Heart left ventricle (tissue), 16 donors: Measurements from ENCODE around the gene SLC16A8. TPM values are rescaled to one million over a fixed set of nuclear protein-coding genes. Genes with fewer than 3 reads are reported as not detected.

Experiments used
- ATAC-seq, 4 donors: fragments of 200-7000 bp; cut with Tn5 transposase; one replicate each; pipeline ENCODE4 v1.9.1; 2020 to 2022; ENCODE audit warnings: moderate library complexity in 4 of 4, mild to moderate bottlenecking in 3 of 4, moderate number of reproducible peaks in 1 of 4
- DNase-seq, 5 donors: peaks; one replicate each; pipeline ENCODE4 v3.0.0-alpha.2; 2020
- H3K27ac ChIP-seq, 12 donors: fragments of 200-600 bp; sonication (generic) in 4 of 12; one replicate each; pipeline versions ENCODE4 v1.5.0 to v1.8.0; 2016 to 2022; ENCODE audit warnings: mild to moderate bottlenecking in 2 of 12
- H3K27me3 ChIP-seq, 9 donors: fragments of 200-600 bp; sonication (generic) in 2 of 9; one replicate each; pipeline versions ENCODE4 v1.5.1 to v1.8.0; 2016 to 2022; ENCODE audit warnings: mild to moderate bottlenecking in 3 of 9
- H3K36me3 ChIP-seq, 9 donors: fragments of 200-600 bp; sonication (generic) in 2 of 9; one replicate each; pipeline versions ENCODE4 v1.5.0 to v1.8.0; 2018 to 2022; ENCODE audit warnings: mild to moderate bottlenecking in 2 of 9
- H3K4me1 ChIP-seq, 12 donors: fragments of 200-600 bp; sonication (generic) in 4 of 12; one replicate each; pipeline versions ENCODE4 v1.5.0 to v1.8.0; 2016 to 2022; ENCODE audit warnings: mild to moderate bottlenecking in 3 of 12
- H3K4me3 ChIP-seq, 12 donors: fragments of 200-600 bp; sonication (generic) in 4 of 12; one replicate each; pipeline versions ENCODE4 v1.5.0 to v1.8.0; 2017 to 2022; ENCODE audit warnings: mild to moderate bottlenecking in 9 of 12, moderate library complexity in 4 of 12
- H3K9me3 ChIP-seq, 12 donors: fragments of 200-600 bp; sonication (generic) in 4 of 12; one replicate each; pipeline versions ENCODE4 v1.5.0 to v1.8.0; 2016 to 2022; ENCODE audit warnings: mild to moderate bottlenecking in 1 of 12
- POLR2A ChIP-seq, 2 donors: fragments of 450-650 bp; IDR thresholded peaks; one replicate each; pipeline ENCODE4 v1.6.1; 2017; ENCODE audit warnings: antibody characterized with exemption in 2 of 2, mild to moderate bottlenecking in 2 of 2, moderate library complexity in 2 of 2
- WGBS, 4 donors: extraction: QIAGEN DNeasy Blood & Tissue Kit in 2 of 4; methylation state at CpG; one replicate each; pipeline versions ENCODE4 v1.1.5 to v1.1.7; 2013 to 2018; 5-methylcytosine and 5-hydroxymethylcytosine counted together
- intact Hi-C, 10 donors: fragments of 100-400 bp; cut with DNase I; formaldehyde crosslinking; loops; one replicate each; pipeline versions ENCODE4 v1.11.1 to v1.14.2; 2022
- polyA plus RNA-seq, 2 donors: library from polyadenylated mRNA; stranded (reverse); fragments of 200-250 nt; gene quantifications; one replicate each; pipeline ENCODE4 v1.2.3, GENCODE V29; 2013
- total RNA-seq, 9 donors: library from RNA; depleted of rRNA in 2 of 9; stranded (reverse); fragments of >200 nt in 2 of 9; fragmentation: NEBNext Ultra II Directional in 3 of 9; extraction: Animal tissue kit (Norgen Biotek cat#: 25700) in 3 of 9; gene quantifications; one replicate each; pipeline versions ENCODE4 v1.1.0 to v1.2.4, GENCODE V29; 2016 to 2023
- TF ChIP-seq, protein P1 (sequence below), 12 donors: fragments of 200-600 bp; sonication (generic) in 4 of 12; IDR thresholded peaks; one replicate each; pipeline versions ENCODE4 v1.5.0 to v1.8.0; 2018 to 2022; ENCODE audit warnings: antibody characterized with exemption in 12 of 12, mild to moderate bottlenecking in 5 of 12
- donor health status: ischemic (EF 13 %, LVEDD 7.1; RV severe dilation, severe dysfunction).
- donor health status: healthy with polysubstance abuse.
- donor health status: DM: no; HTN: yes; CAD: no.
- donor health status: DM: no; HTN: no; CAD: no.
- donor health status: ischemic (EF 25% LVEDD 6.9; RV normal size, moderate dysfunction).
- donor health status: ischemic (EF 25% LVEDD 5.7; RV mildly dilated, moderate dysfunction).
- donor health status: healthy.
- donor health status: DM: yes; HTN: yes; CAD: no.
- donor health status: ischemic (EF 35%, LVEDD 5.7; RV mildly dilated, moderate dysfunction).
- donor health status: nonischemic (EF 11% LVEDD 7.7; RV severe dilation, severe dysfunction).
- donor health status: DM: yes; HTN: yes; CAD: no.
- donor health status: PGD.
- donor health status: ischemic (EF 29% LVEDD 5.4; RV normal size, mild dysfunction).
- donor health status: nonischemic (EF 23%, LVEDD 6.1; RV moderate dilation, normal function).

The SLC16A8 gene
- total and polyA plus RNA-seq, 11 donors: 0.34 TPM; not detected in 10

DNA sequence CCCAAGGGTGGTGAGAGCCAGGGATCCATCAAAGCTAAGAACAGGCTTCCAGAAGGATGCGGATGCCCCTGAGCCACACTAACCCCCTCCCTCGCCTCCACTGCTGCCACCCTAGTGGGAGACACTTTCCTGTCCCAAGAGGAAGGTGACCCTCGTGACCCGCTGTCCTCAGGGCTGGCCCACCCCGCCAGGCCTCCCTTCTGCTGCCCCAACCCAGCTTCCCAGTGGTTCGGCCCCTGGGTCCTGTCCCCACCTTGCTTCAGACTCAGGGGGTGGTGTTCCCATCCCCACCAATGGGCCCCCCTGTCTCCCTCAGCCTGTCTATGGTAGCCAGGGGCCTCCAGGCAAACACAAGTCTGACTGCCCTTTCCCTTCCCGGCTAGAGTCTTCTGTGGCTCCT, 33.3 kb downstream of the SLC16A8 start:
- intact Hi-C loops: loop anchor here in 9 of 10 donors (5.0 to 10.0 kb wide), 12 partner anchors 52 to 654 kb away; partner anchors contain the start of genes DMC1 (in 6 of the 9), DDX17 (in 1 of the 9), GTPBP1 (in 1 of the 9) and JOSD1 (in 1 of the 9)
- DNase-seq (no peak), ATAC-seq (no peak)
- Histone ChIP-seq H3K27me3 (no peaks in the 10 kb centered on the region), H3K36me3 (no peaks in the 10 kb centered on the region), H3K9me3 (no peaks in the 10 kb centered on the region), H3K27ac (peak overlapping the region in 1 of 12 donors; percentile 47), H3K4me3 (no peak overlapping the region), H3K4me1 (peaks cover 0 to 7% (median under 1%) of the 10 kb centered on the region in 12 donors)
- TF ChIP-seq, protein P1, sequence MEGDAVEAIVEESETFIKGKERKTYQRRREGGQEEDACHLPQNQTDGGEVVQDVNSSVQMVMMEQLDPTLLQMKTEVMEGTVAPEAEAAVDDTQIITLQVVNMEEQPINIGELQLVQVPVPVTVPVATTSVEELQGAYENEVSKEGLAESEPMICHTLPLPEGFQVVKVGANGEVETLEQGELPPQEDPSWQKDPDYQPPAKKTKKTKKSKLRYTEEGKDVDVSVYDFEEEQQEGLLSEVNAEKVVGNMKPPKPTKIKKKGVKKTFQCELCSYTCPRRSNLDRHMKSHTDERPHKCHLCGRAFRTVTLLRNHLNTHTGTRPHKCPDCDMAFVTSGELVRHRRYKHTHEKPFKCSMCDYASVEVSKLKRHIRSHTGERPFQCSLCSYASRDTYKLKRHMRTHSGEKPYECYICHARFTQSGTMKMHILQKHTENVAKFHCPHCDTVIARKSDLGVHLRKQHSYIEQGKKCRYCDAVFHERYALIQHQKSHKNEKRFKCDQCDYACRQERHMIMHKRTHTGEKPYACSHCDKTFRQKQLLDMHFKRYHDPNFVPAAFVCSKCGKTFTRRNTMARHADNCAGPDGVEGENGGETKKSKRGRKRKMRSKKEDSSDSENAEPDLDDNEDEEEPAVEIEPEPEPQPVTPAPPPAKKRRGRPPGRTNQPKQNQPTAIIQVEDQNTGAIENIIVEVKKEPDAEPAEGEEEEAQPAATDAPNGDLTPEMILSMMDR (IDR thresholded peaks at IDR 0.05): no peak
- TF ChIP-seq POLR2A (IDR thresholded peaks at IDR 0.05): no peak
- WGBS, 4 donors: 44 to 92% (median 90%) methylated on average over 1 to 7 of the region's 7 CpGs

DNA sequence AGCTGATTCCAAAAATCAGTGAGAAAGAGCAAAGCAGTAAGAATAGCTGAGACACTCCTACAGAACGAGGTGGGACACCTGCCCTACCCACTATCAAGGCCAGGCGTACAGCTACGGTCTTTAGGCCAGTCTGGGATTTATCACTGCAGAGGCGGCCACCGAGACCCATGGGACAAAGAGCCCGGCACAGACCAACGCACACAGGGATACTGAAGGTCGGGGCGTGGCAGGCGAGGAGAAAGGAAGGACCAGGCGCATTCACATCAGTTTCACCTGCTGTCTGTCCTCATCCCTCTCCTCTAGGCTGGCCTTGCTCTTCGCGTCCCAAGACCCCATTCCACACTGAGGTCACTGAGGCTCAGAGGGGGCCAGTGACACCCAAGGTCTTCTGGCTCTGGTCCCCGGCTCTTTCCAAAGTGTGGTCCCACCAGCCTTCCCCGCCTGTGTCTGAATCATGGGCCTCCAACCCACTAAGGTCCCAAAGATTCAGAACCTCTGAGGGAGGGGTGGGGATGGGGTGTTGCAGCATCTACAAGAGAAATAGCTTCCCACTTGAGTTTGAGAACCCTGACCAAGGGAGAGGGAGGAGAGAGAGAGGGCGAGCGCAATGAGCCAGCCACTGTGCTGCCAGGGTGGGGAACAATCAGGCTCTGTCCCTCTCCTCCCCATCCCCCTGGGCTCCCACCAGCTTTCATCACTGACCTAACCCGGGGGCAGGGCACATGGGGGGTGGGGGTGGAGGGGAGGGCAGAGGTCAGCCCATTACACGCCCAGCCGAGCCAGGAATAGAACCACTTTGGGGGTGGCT, 34.0 kb downstream of the SLC16A8 start:
- Histone ChIP-seq H3K36me3 (no peaks in the 10 kb centered on the region), H3K27me3 (no peaks in the 10 kb centered on the region), H3K9me3 (no peaks in the 10 kb centered on the region), H3K27ac (peak overlapping the region in 1 of 12 donors; percentile 47), H3K4me3 (no peak overlapping the region), H3K4me1 (peaks cover 0 to 7% (median under 1%) of the 10 kb centered on the region in 12 donors)
- ATAC-seq: no peak
- TF ChIP-seq, protein P1 (IDR thresholded peaks at IDR 0.05): no peak
- no peak for TF ChIP-seq POLR2A (IDR thresholded peaks at IDR 0.05)
- 78 to 79% (median 79%) methylated on average over 17 to 20 of the region's 20 CpGs for WGBS, 4 donors
- intact Hi-C loops: loop anchor here in 9 of 10 donors (5.0 to 10.0 kb wide), 12 partner anchors 52 to 655 kb away; partner anchors contain the start of genes DMC1 (in 6 of the 9), DDX17 (in 1 of the 9), GTPBP1 (in 1 of the 9) and JOSD1 (in 1 of the 9)
- no peak for DNase-seq

DNA sequence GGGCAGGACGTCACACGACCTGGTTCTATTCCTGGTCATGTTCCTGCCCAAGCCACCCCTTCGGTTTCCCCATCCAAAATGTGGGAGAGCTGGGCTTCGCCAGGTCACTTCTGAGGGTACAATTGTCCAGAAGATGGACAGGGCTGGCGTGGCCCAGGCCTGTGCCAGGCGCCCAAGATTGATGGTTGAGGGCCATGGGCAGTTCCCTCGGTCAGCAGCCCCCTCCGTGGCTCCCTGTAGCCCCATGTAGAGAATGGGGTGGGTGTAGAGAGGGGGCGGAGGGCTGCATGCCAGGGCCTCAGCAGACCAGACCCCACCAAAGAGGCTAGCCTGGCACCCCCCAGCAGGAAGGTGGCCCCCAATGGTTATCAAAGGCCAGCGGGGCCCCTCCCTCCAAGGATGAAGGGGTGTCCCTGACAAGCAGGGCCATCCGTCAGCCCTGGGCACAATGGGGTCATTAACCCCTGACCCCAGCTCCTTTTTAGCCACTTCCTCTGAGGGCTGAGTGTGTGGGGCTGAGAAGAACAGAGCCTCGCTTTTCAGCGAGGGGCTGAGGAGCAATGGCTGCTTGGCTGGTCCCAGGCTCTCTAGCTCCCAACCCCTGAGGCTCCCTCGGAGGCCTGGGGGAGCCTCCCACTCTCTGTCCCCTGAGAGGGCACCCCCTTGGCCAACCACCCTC, 37.8 kb downstream of the SLC16A8 start:
- no peaks in the 10 kb centered on the region for H3K27me3 ChIP-seq
- H3K4me3 ChIP-seq: no peak overlapping the region
- peaks cover 0 to 19% (median 0%) of the 10 kb centered on the region in 12 donors for H3K4me1 ChIP-seq
- H3K27ac ChIP-seq: no peak overlapping the region
- WGBS, 4 donors: 60 to 75% (median 70%) methylated on average over 11 to 14 of the region's 14 CpGs
- intact Hi-C loops: no loop called here
- no peaks in the 10 kb centered on the region for H3K36me3 ChIP-seq
- TF ChIP-seq, protein P1 (IDR thresholded peaks at IDR 0.05): no peak
- TF ChIP-seq POLR2A (IDR thresholded peaks at IDR 0.05): no peak
- no peaks in the 10 kb centered on the region for H3K9me3 ChIP-seq
- ATAC-seq (peak in 1 of 4 donors; percentile 19), DNase-seq (peak in 1 of 5 donors; percentile 34)
